GM12801 (cell line): Measurements from ENCODE around the gene HS2ST1.

Source experiments
- CTCF ChIP-seq: IDR thresholded peaks from one replicate; pipeline ENCODE4 v1.5.1; 2011; ENCODE audit warnings: control low read depth; ENCODE audit not compliant: insufficient read length; ENCODE audit errors: extremely low read depth

HS2ST1 gene

GRCh38 chr1:87154384-87154783 is 239.9 kb downstream of the HS2ST1 start:
- no peak for TF ChIP-seq CTCF

GRCh38 chr1:87155170-87155569 is 240.7 kb downstream of the HS2ST1 start:
- no peak for TF ChIP-seq CTCF

- TF ChIP-seq CTCF: no peak
Observed at GRCh38 chr1:87155648-87156047, 241.2 kb downstream of the HS2ST1 start.

- TF ChIP-seq CTCF: no peak
Observed at GRCh38 chr1:87156124-87156523, 241.7 kb downstream of the HS2ST1 start.

GRCh38 chr1:87159378-87159915 is 245.0 kb downstream of the HS2ST1 start:
- no peak for TF ChIP-seq CTCF
